Natural killer cell (primary cell): Measurements from ENCODE around the gene SPDYE1. TPM values are rescaled to one million over a fixed set of nuclear protein-coding genes. Genes with fewer than 3 reads are reported as not detected.

Experiments used
- ATAC-seq, 3 donors: fragments of 150-1000 bp in 2 of 3; fragments of 200-7000 bp in 1 of 3; cut with Tn5 transposase; 1 replicate in 1 of 3; 2 replicates in 2 of 3; pipeline ENCODE4 v1.10.0; 2021; ENCODE audit warnings: mild to moderate bottlenecking in 2 of 3, moderate library complexity in 2 of 3
- DNase-seq, 2 donors: peaks; one replicate each; pipeline versions ENCODE4 v3.0.0 to v3.0.0-alpha.2; 2013 to 2021; ENCODE audit warnings: mixed read lengths in 1 of 2
- H3K27ac ChIP-seq: one replicate; pipeline ENCODE4 v1.5.1; 2013; ENCODE audit warnings: mild to moderate bottlenecking, low read length
- H3K27me3 ChIP-seq: one replicate; pipeline ENCODE4 v1.6.1; 2013; ENCODE audit warnings: low read length; ENCODE audit not compliant: control insufficient read depth, insufficient read depth
- H3K36me3 ChIP-seq: one replicate; pipeline ENCODE4 v1.6.1; 2013; ENCODE audit warnings: low read length; ENCODE audit not compliant: control insufficient read depth, insufficient read depth
- H3K4me1 ChIP-seq: one replicate; pipeline ENCODE4 v1.6.1; 2013; ENCODE audit warnings: low read length; ENCODE audit not compliant: control insufficient read depth, insufficient read depth
- H3K4me3 ChIP-seq: one replicate; pipeline ENCODE4 v1.5.1; 2013; ENCODE audit warnings: low read length
- H3K9me3 ChIP-seq: one replicate; pipeline ENCODE4 v1.6.1; 2013; ENCODE audit warnings: low read length; ENCODE audit not compliant: control insufficient read depth, insufficient read depth
- H3K27ac Mint-ChIP-seq, 2 donors: one replicate each; pipeline ENCODE4 v1.8.0; 2022; ENCODE audit warnings: mild to moderate bottlenecking in 2 of 2, mixed read lengths in 2 of 2, moderate library complexity in 1 of 2
- H3K27me3 Mint-ChIP-seq, 2 donors: one replicate each; pipeline ENCODE4 v1.8.0; 2022; ENCODE audit warnings: low read depth in 2 of 2, mixed read lengths in 2 of 2
- H3K36me3 Mint-ChIP-seq: one replicate; pipeline ENCODE4 v1.8.0; 2022; ENCODE audit warnings: mixed read lengths
- H3K4me1 Mint-ChIP-seq, 2 donors: one replicate each; pipeline ENCODE4 v1.8.0; 2022; ENCODE audit warnings: mixed read lengths in 2 of 2
- H3K4me3 Mint-ChIP-seq: one replicate; pipeline ENCODE4 v1.8.0; 2022; ENCODE audit warnings: mild to moderate bottlenecking, moderate library complexity, mixed read lengths
- H3K9me3 Mint-ChIP-seq, 2 donors: one replicate each; pipeline ENCODE4 v1.8.0; 2022; ENCODE audit warnings: mixed read lengths in 2 of 2
- CTCF ChIP-seq: fragments of 200-600 bp; IDR thresholded peaks from one replicate; pipeline ENCODE4 v1.8.0; 2022; ENCODE audit warnings: antibody characterized with exemption
- WGBS: methylation state at CpG from one replicate; pipeline ENCODE4 v1.1.7; 2013; ENCODE audit warnings: missing lambda C conversion rate; ENCODE audit not compliant: insufficient coverage; 5-methylcytosine and 5-hydroxymethylcytosine counted together
- intact Hi-C: fragments of 100-400 bp; cut with micrococcal nuclease; formaldehyde crosslinking; loops from one replicate; pipeline ENCODE4 v1.14.2; 2022
- total RNA-seq, 4 donors: library from RNA; stranded (reverse); fragments of 120-200 nt in 1 of 4; gene quantifications; one replicate each; pipeline versions ENCODE4 v1.2.3 to v1.2.4, GENCODE V29; 2013 to 2022

Gene SPDYE1
- total RNA-seq, 3 donors from 2014 or later (not counting 1 experiment from before 2014, with no cell fraction given), result 0.18 to 0.24 TPM; not detected in 1

DNA sequence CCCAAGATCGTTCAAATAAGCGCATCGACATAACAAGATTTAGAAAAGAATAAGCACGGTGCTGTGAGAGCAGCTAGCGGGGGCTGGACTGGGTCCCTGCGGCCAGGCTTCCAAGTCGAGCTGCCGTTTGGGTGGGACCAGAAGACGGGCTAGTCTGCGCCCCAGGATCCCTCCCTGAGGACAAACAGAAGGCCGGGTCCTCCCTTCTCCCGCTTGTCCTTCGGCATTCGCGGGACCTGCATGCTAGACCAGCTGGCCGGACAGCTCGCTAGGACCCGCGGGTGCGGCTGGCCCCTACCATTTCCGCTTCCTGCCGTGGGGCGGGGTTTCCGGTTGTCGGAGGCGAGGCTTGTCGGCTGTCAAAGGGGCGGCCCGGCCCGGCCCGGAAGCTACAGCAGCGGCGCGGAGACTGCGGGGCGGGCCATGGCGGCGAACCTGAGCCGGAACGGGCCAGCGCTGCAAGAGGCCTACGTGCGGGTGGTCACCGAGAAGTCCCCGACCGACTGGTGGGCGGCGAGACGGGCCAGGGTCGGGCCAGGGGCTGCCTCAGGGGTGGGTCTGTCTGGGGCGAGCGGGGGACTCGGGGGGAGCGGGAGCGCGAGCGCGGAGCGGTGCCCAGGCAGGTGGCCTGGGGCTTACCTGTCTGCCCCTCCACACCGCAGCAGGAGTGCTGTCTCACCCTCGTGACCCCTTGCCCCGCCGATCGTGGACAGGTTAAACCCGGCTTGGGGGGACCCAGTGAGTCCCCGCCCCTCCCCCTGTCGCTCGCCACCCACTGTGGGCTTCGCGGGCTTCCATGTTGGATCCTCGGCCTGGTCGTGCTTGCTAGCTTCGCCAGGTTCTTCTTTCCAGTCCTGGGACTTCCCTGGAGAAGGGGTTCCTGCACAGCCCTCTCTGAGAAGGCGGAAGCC, 46.9 kb downstream of the SPDYE1 start, which contains the start of gene DBNL:
TSS of gene DBNL (plus strand) at position 388 of the 911 bp plus-strand sequence. CDS start at position 424, 36 bp downstream.
- under 1% methylated on average over 74 of the region's 74 CpGs for WGBS
- H3K4me3 Mint-ChIP-seq, result peak within 1 kb of the TSS; percentile 92
- H3K27me3 Mint-ChIP-seq, result no peaks in the 10 kb centered on the region
- Histone ChIP-seq H3K4me3 (peak within 1 kb of the TSS; percentile 70), H3K9me3 (no peaks in the 10 kb centered on the region), H3K27ac (peak within 1 kb of the TSS; percentile 79), H3K4me1 (peaks cover 59% of the 10 kb centered on the region), H3K27me3 (no peaks in the 10 kb centered on the region), H3K36me3 (peaks cover 3% of the 10 kb centered on the region)
- intact Hi-C loops, result loop anchor here (5.0 kb wide), 1 partner anchor 38 kb away; the partner anchor contains the start of gene POLM
- DNase-seq (peak; percentile 91 to 92), ATAC-seq (peak; percentile 72 to 83 (median 81))
- peaks cover 36 to 59% of the 10 kb centered on the region in 2 donors for H3K4me1 Mint-ChIP-seq
- no peaks in the 10 kb centered on the region for H3K36me3 Mint-ChIP-seq
- no peak for TF ChIP-seq CTCF
- peak within 1 kb of the TSS; percentile 87 to 94 for H3K27ac Mint-ChIP-seq
- no peaks in the 10 kb centered on the region for H3K9me3 Mint-ChIP-seq

GRCh38 chr7:44045226-44046014, 47.7 kb downstream of the SPDYE1 start:
- H3K4me3 ChIP-seq, result peak overlapping the region; percentile 70
- H3K36me3 Mint-ChIP-seq, result no peaks in the 10 kb centered on the region
- H3K27me3 ChIP-seq, result no peaks in the 10 kb centered on the region
- peak overlapping the region; percentile 92 for H3K4me3 Mint-ChIP-seq
- peak in 1 of 2 donors; percentile 47 for DNase-seq
- 27% methylated on average over 15 of the region's 15 CpGs for WGBS
- intact Hi-C loops, result loop anchor here (5.0 kb wide), 1 partner anchor 37 kb away; the partner anchor contains the start of gene POLM
- H3K4me1 Mint-ChIP-seq, result peaks cover 43 to 65% of the 10 kb centered on the region in 2 donors
- peak overlapping the region; percentile 87 to 94 for H3K27ac Mint-ChIP-seq
- H3K27ac ChIP-seq, result peak overlapping the region; percentile 79
- H3K27me3 Mint-ChIP-seq, result no peaks in the 10 kb centered on the region
- no peak for TF ChIP-seq CTCF
- no peaks in the 10 kb centered on the region for H3K9me3 Mint-ChIP-seq
- H3K4me1 ChIP-seq, result peaks cover 59% of the 10 kb centered on the region
- H3K9me3 ChIP-seq, result no peaks in the 10 kb centered on the region
- H3K36me3 ChIP-seq, result peaks cover 12% of the 10 kb centered on the region
- ATAC-seq, result no peak

DNA sequence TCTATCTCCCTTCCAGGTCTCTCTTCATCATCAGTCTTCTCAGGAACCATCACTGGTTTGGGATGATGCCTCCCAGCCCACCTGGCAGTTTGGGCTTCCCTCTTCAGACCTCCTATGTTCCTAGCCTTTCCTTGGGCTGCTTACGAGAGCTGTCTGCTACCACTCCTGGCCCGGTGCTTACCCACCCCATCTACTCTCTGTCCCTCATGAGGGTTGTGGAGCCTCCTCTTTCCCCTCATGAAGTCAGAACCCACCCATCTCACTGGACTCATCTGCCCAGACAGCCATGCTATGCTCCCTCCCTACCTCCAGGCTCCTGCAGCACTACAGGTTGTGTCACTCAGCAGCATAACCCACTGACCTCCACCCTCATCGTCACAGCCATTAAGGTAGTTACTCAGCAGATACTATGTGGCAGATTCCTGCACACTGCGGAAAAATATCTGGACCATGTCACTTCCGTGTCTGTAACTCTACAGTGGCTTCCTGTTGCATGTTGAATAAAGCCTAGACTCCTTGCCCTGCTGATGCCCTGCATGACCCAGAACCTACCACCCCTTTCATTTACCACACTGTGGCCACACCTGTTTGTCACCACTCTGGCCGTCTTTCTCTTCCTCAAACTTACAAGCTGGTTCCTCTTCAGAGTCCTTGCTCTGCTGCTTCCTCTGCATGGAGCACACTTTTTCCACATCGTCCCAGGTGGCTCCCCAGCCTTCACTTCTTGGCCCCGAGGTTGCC, 48.8 kb downstream of the SPDYE1 start:
- Mint-ChIP-seq H3K4me1 (peaks cover 40 to 61% of the 10 kb centered on the region in 2 donors), H3K9me3 (no peaks in the 10 kb centered on the region), H3K27me3 (no peaks in the 10 kb centered on the region), H3K36me3 (no peaks in the 10 kb centered on the region), H3K27ac (peak overlapping the region; percentile 87 to 94), H3K4me3 (peak overlapping the region; percentile 92)
- intact Hi-C loops, result loop anchor here (5.0 kb wide), 1 partner anchor 36 kb away; the partner anchor contains the start of gene POLM
- WGBS, result 23% methylated on average over 8 of the region's 8 CpGs
- peak; percentile 35 to 74 (median 39) for ATAC-seq
- Histone ChIP-seq H3K36me3 (peaks cover 23% of the 10 kb centered on the region), H3K4me1 (peaks cover 55% of the 10 kb centered on the region), H3K27me3 (no peaks in the 10 kb centered on the region), H3K27ac (peak overlapping the region; percentile 79), H3K4me3 (peak overlapping the region; percentile 70), H3K9me3 (no peaks in the 10 kb centered on the region)
- DNase-seq, result peak in 1 of 2 donors; percentile 59
- no peak for TF ChIP-seq CTCF
